Measurements from ENCODE around the gene SUSD1.

The SUSD1 gene

DNA sequence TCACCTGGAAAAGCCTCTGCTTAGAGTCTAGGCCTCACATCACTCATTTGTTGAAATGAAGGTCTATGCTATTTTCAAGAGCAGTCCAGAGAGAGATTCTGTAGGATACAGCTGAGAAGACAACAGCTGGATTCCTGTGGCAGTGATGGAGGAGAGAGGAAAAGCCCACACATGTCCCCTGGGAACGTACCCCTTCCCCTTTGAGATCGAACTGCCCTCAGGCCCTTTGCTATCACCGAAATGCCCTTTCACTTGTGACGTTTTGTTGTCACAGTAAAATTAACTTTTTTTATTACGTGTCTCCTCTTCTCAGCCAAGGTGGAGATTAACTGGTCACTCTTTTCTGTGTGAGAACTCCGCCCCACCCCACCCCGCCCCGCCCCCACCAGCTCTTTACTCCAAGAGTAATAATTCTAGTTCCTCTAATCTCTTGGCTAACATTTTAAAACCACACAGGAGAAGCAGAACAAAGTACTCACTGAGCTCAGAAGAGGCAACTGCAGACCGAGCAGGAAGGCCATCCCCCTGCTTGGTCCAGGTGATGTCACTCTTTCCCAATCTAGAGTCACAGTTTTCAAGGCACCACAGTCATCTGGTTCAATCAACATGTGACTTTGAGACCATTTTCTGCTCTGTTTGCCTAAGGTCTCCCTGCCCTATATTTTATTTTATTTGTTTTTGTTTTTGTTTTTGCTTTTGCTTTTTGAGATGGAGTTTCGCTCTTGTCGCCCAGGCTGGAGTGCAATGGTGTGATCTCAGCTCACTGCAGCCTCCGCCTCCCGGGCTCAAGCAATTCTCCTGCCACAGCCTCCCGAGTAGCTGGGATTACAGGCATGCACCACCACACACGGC, 105.6 kb downstream of the SUSD1 start:
- peak; percentile 85 to 87 for ATAC-seq (replicated peaks)
- peaks cover 3% of the 10 kb centered on the region in 2 donors for H3K9me3 Mint-ChIP-seq
- DNase-seq = peak; percentile 50
- peaks cover 31 to 52% of the 10 kb centered on the region in 2 donors for H3K36me3 Mint-ChIP-seq
- peak overlapping the region; percentile 95 for H3K27ac Mint-ChIP-seq
- H3K4me3 Mint-ChIP-seq = peak overlapping the region; percentile 11 to 39
- no peaks in the 10 kb centered on the region for H3K27me3 Mint-ChIP-seq
- peaks cover 44 to 95% of the 10 kb centered on the region in 2 donors for H3K4me1 Mint-ChIP-seq

DNA sequence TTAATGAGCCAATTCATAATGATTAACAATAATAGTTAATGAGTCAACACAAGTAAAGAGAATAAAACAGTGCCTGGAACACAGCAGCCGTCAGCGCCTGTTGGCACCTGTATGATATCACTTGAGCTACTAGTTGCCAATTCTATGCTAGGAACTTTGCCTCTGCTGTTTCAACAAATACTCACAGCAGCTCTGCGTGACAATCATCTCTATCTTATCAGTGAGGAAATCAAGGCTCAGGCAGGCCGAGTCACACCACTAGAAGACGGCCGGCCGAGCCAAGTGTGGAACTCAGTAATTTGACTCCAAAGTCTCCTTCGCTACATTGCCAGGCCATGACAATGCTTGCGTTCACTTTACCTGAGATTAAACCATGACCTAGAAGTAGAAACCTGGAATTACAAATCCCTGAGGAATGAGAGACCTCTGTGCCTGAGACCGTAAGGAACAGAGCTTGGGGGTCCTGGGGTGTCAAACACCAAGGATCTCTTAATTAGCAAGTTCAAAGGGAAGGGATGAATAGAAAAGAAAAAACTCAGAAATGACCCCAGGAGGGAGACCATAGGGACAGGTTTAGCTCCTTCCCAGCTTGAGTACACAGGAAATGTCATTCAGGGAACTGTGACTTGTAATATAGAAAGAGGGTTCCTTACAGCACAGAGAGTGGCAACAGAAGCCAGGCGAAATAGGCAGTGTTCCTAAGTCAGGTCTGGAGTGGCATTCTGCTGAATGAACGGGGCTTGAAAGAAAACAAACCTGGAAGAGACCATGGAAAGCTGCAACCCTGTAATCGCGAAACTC, 109.1 kb downstream of the SUSD1 start:
- H3K4me1 Mint-ChIP-seq = peaks cover 45 to 93% of the 10 kb centered on the region in 2 donors
- no peak for DNase-seq
- H3K9me3 Mint-ChIP-seq = peaks cover 0 to 1% of the 10 kb centered on the region in 2 donors
- H3K36me3 Mint-ChIP-seq = peaks cover 44 to 69% of the 10 kb centered on the region in 2 donors
- ATAC-seq (replicated peaks) = no peak
- peak overlapping the region; percentile 14 for H3K27ac Mint-ChIP-seq
- no peak overlapping the region for H3K4me3 Mint-ChIP-seq
- H3K27me3 Mint-ChIP-seq = no peaks in the 10 kb centered on the region

DNA sequence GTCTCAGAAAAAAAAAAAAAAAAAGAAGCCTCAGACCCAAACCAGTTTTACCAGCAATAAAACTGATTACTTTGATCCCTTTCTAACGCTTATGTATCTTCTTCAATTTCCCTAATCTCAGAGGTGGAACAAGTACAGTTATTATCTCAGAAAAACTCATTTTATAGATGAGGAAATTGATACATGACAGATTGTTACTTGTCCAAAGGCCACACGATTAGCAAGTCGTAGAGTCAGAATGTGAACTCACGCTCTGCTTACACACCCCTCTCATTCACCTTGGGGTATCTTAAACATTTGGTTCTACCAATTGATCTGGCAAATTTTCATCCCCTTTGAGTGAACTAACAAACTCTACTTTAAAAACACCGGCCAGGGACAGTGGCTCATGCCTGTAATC, 110.2 kb downstream of the SUSD1 start:
- Mint-ChIP-seq H3K4me1 (peaks cover 44 to 93% of the 10 kb centered on the region in 2 donors), H3K27ac (no peak overlapping the region), H3K36me3 (peaks cover 51 to 74% of the 10 kb centered on the region in 2 donors), H3K27me3 (no peaks in the 10 kb centered on the region), H3K4me3 (no peak overlapping the region), H3K9me3 (peaks cover 0 to 1% of the 10 kb centered on the region in 2 donors)
- no peak for DNase-seq
- ATAC-seq (replicated peaks) = no peak

DNA sequence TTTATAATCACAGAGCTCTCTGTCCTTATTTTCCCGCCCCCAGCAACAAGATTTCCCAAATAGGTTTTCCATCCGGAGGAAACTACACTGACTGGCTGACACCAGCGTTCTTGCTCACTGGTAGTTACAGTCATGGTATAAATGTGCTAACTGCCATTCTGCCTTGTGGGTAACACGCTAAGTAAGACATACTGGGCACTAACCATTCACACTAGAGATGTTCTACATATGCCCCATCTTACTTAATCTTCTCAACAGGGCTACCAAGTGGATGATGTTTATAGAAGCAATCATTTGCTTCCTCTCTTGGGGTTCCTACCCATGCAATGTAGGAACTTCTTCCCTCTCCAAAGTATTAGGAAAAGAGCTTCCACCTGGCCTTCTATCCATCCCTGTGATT, 111.5 kb downstream of the SUSD1 start:
- Mint-ChIP-seq H3K27ac (peak overlapping the region; percentile 47), H3K36me3 (peaks cover 58 to 76% of the 10 kb centered on the region in 2 donors), H3K4me3 (no peak overlapping the region), H3K9me3 (peaks cover 0 to 1% of the 10 kb centered on the region in 2 donors), H3K27me3 (no peaks in the 10 kb centered on the region), H3K4me1 (peaks cover 39 to 93% of the 10 kb centered on the region in 2 donors)
- ATAC-seq (replicated peaks) (no peak), DNase-seq (no peak)

DNA sequence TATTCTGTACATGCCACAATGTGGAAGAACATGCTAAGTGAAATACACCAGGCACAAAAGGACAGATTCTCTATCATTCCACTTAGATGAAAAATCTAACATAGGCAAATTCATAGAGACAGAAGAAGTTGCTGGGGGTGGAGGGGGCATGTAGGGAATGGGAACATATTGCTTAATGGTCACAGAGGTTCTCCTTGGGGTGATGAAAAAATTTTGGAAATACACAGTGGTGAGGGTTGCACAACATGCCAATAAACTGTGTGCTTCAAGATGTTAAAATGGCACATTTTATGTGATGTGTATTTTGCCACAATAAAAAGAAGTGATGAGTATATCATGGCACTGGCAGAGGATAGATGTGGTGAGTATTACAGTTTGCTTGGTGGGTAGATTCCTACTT, 111.9 kb downstream of the SUSD1 start:
- Mint-ChIP-seq H3K36me3 (peaks cover 60 to 78% of the 10 kb centered on the region in 2 donors), H3K4me3 (no peak overlapping the region), H3K27me3 (no peaks in the 10 kb centered on the region), H3K4me1 (peaks cover 41 to 93% of the 10 kb centered on the region in 2 donors), H3K9me3 (peaks cover 0 to 1% of the 10 kb centered on the region in 2 donors), H3K27ac (peak overlapping the region; percentile 59)
- no peak for ATAC-seq (replicated peaks)
- no peak for DNase-seq

DNA sequence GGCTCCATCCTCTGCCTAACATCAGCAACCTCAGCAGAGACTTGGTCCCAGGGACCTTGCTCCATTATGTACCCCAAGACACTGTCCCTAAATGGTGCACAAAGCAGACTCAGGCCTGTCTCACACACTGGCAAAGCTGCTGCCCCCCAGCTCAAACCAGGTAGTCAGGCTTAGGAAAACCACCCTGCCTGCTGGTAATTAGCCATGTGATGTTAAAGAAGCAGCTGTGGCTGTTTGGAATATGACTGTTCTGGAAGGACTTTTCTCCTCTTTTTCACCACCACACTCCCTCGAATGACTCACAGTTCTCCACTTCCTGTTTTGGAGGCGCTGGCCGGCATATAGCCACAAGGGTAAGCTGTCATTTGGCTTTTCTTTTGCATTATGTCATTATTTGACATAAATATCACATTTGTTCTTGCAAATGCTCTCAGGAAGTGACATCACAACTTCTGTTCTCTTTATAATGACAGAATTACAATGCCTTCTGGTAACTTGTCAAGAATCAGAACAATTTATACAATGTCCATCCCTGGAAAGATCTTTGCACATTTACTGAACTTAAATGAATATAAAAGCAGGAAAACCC, 113.9 kb downstream of the SUSD1 start:
- H3K4me1 Mint-ChIP-seq = peaks cover 40 to 91% of the 10 kb centered on the region in 2 donors
- H3K4me3 Mint-ChIP-seq = no peak overlapping the region
- H3K27me3 Mint-ChIP-seq = no peaks in the 10 kb centered on the region
- H3K27ac Mint-ChIP-seq = peak overlapping the region; percentile 92
- H3K36me3 Mint-ChIP-seq = peaks cover 61 to 77% of the 10 kb centered on the region in 2 donors
- peaks cover 0 to 1% of the 10 kb centered on the region in 2 donors for H3K9me3 Mint-ChIP-seq
- DNase-seq = peak; percentile 66
- ATAC-seq (replicated peaks) = peak; percentile 83 to 86

DNA sequence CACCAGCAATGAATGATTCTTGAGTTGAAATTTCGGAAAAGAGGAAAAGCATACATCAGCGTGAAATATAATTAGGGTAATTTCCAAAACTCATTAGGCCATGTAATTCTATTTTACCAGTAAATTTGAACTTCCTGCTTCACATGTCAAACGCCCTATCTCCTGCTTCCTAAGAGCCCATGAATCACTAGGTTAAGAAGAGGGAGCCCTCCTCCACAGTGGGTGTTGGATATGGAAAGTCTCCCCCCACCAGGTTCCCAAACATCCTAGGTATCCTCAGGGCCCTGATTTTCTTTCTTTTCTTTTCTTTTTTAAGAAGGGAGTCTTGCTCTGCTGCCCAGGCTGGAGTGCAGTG, 115.2 kb downstream of the SUSD1 start:
- ATAC-seq (replicated peaks) = no peak
- Mint-ChIP-seq H3K27ac (peak overlapping the region; percentile 92), H3K4me1 (peaks cover 38 to 88% of the 10 kb centered on the region in 2 donors)

DNA sequence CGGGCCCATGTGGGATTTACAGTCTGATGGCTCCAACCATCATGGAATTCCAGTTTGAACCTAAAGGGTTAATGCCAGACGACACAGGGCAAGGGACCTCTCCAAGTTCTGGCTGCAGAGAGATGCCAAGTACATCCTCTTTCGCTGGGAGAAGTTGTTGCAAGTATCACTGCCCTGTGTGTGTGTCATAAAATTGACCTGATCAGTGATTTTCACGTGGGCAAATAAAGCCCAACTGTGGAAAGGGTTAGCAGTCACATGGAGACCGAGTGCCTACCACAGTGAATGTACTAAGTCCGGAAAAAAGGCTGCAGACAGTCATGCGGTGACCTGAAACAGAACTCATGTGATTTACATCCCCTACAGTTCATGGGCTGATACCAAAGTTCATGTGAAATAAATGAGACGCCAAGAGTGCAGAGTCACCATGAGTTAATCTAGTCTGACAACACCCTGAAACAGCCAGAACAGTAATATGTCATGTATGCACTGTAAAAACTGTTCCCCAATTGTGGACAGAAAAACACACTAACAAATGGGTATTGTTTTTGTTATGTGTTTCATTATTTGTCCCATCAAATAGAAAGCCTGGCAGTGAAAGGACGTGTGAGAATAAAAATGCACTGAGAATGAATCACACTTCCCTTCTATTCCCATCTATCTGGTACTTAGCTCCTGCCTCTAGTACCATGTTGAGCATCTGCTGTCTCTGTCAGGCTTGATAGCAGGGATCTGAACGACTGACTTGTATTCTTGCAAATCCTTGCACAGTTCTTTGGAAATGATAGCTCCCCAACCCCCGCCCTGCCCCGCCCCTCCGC, 115.7 kb downstream of the SUSD1 start:
- H3K4me3 Mint-ChIP-seq = peak overlapping the region; percentile 10 to 14
- peak overlapping the region; percentile 92 for H3K27ac Mint-ChIP-seq
- peaks cover 0 to 1% of the 10 kb centered on the region in 2 donors for H3K9me3 Mint-ChIP-seq
- peaks cover 40 to 87% of the 10 kb centered on the region in 2 donors for H3K4me1 Mint-ChIP-seq
- peaks cover 67 to 76% of the 10 kb centered on the region in 2 donors for H3K36me3 Mint-ChIP-seq
- H3K27me3 Mint-ChIP-seq = no peaks in the 10 kb centered on the region
- ATAC-seq (replicated peaks) = peak; percentile 74 to 78
- peak; percentile 34 for DNase-seq

More for the DNA sequence above, 115.2 kb downstream of the SUSD1 start:
- H3K27me3 Mint-ChIP-seq = no peaks in the 10 kb centered on the region
- H3K36me3 Mint-ChIP-seq = peaks cover 64 to 76% of the 10 kb centered on the region in 2 donors
- H3K9me3 Mint-ChIP-seq = peaks cover 0 to 1% of the 10 kb centered on the region in 2 donors
- H3K4me3 Mint-ChIP-seq = no peak overlapping the region
- DNase-seq = no peak

DNA sequence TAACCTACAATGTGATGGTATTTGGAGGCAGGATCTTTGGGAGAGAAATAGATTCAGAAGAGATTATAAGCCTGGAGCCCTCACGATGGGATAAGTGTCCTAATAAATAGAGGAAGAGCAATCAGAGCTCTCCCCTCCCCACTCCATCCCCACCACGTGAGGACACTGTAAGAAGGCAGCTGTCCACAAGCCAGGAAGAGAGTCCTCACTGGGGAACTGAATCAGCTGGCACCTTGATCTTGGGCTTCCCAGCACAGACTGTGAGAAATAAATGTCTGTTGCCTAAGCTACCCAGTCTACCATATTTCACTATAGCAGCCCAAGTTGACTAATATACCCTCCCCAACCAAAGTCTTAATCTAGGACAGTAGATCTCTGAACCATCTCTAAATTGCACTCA, 118.1 kb downstream of the SUSD1 start:
- DNase-seq (no peak), ATAC-seq (replicated peaks) (no peak)
- H3K4me1 Mint-ChIP-seq = peaks cover 49 to 87% of the 10 kb centered on the region in 2 donors
- H3K27ac Mint-ChIP-seq = no peak overlapping the region
- peaks cover 3 to 5% of the 10 kb centered on the region in 2 donors for H3K9me3 Mint-ChIP-seq
- peaks cover 61 to 71% of the 10 kb centered on the region in 2 donors for H3K36me3 Mint-ChIP-seq
- peak overlapping the region in 1 of 2 donors; percentile 9 for H3K4me3 Mint-ChIP-seq
- no peaks in the 10 kb centered on the region for H3K27me3 Mint-ChIP-seq

DNA sequence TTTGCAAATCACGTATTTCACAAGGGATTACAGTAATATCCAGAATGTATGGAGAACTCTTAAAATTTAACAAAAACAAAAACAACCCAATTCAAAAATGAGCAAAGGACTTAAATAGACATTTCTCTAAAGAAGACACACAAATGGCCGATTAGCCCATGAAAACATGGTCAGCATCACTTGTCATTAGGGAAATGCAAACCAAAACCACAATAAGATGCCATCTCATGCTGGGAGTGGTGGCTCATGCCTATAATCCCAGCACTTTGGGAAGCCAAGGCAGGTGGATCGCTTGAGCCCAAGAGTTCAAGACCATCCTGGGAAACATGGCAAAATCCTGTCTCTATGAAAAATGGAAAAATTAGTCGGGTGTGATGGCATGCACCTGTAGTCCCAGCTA, 120.2 kb downstream of the SUSD1 start:
- DNase-seq (no peak), ATAC-seq (replicated peaks) (no peak)
- Mint-ChIP-seq H3K27me3 (no peaks in the 10 kb centered on the region), H3K4me3 (no peak overlapping the region), H3K9me3 (peaks cover 3 to 5% of the 10 kb centered on the region in 2 donors), H3K36me3 (peaks cover 51 to 54% of the 10 kb centered on the region in 2 donors), H3K4me1 (peaks cover 40 to 71% of the 10 kb centered on the region in 2 donors), H3K27ac (no peak overlapping the region)

DNA sequence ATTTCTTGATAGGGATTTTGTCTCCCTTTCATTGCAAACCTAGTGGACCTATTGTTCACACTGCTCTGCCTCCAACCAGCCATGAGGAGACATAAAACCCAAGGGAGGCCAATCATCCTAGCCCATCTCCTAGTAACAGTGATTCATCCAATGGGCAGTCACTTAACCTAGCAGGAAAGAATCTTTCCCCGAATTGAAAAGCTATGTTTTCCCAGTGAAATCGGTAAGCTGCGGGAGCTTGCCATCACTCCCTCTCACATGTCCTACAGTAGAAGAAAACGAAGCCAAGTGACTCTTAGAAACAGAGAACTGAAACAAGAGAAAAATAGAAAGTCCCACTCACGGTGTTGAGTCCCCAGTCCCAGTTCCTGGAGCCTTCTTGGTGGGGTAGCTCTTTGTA, 123.3 kb downstream of the SUSD1 start:
- H3K4me3 Mint-ChIP-seq = no peak overlapping the region

DNA sequence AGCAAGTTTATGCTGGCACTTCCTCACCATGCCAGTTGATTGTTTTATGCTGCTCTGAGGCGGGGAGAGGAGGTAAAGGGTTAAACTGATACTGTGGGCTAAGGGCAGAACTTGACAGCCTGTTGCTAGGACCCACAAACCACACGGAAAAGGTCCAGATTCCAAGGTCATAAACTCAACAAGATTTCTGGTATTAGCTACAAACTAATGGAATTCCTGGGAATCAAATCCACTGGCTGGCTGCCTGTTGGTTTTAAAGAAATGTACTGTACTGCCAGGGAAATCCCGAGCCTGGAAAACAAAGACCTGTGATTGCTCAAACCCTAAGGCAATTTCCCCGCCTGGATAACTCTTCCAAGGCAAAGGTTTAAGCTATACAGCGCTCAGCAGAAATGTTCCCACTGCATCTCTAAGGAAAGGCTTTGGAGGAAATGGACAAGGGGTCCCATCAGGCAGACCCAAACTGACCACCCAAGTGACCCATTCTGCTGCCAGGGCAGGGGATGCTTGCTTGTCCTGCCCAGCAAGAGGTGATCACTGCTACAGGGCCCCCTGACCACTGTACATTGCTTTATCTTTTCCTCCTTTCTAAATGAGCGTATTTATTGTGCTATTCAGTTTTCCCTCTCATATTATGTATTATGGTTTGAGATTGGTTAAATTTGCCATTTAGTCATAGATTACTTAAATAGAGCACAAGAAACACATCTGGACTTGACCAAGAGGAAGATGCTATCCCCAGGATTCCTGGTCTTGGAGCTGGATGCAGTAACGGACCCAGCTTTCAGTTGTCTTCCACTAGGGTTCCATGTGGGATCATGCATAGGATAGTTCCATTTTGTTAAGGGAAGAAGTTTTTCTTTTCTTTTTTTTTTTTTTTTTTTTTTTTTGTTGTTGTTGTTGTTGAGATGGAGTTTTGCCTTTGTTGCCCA, 124.3 kb downstream of the SUSD1 start:
- Mint-ChIP-seq H3K27ac (no peak overlapping the region), H3K36me3 (peaks cover 38 to 44% of the 10 kb centered on the region in 2 donors), H3K27me3 (no peaks in the 10 kb centered on the region), H3K4me1 (peaks cover 36 to 57% of the 10 kb centered on the region in 2 donors), H3K9me3 (peaks cover 11 to 18% of the 10 kb centered on the region in 2 donors), H3K4me3 (no peak overlapping the region)
- ATAC-seq (replicated peaks) = no peak
- DNase-seq = no peak

More for the DNA sequence above, 123.3 kb downstream of the SUSD1 start:
- H3K9me3 Mint-ChIP-seq = peaks cover 11 to 18% of the 10 kb centered on the region in 2 donors
- no peaks in the 10 kb centered on the region for H3K27me3 Mint-ChIP-seq
- DNase-seq (no peak), ATAC-seq (replicated peaks) (peak; percentile 79 to 84)
- peaks cover 40 to 57% of the 10 kb centered on the region in 2 donors for H3K4me1 Mint-ChIP-seq
- H3K27ac Mint-ChIP-seq = peak overlapping the region; percentile 53
- H3K36me3 Mint-ChIP-seq = peaks cover 40 to 49% of the 10 kb centered on the region in 2 donors

Data from stimulated activated naive B cell treated with anti-CD40 and anti-IgM and Interleukin-4, amounts not matched to agents 10 μg/mL and 1 μg/mL and 100 μg/mL, for 72 hours (primary cell).